ENCODE measurements around the gene TCERG1.

- no peak for TF ChIP-seq TAF1 (IDR thresholded peaks at IDR 0.05; ENCODE audit: low read depth, low read length)
- no peak for TF ChIP-seq POLR2A (IDR thresholded peaks at IDR 0.05; ENCODE audit: low read depth, low read length)
- no peak for TF ChIP-seq POLR2AphosphoS5 (IDR thresholded peaks at IDR 0.05; ENCODE audit: low read depth, low read length)
- no peak for TF ChIP-seq PAX5 (IDR thresholded peaks at IDR 0.05; ENCODE audit: insufficient read depth, low read length, severe bottlenecking)
Observed at GRCh38 chr5:146520731-146521130, 73.6 kb downstream of the TCERG1 start.
